ENCODE data around the gene ATAD3B.
"Not testable (repeated sequence)": the region's sequence is repeated elsewhere in the genome, so short reads cannot be mapped to it uniquely, and the experiment has no call there.

Gene ATAD3B

DNA sequence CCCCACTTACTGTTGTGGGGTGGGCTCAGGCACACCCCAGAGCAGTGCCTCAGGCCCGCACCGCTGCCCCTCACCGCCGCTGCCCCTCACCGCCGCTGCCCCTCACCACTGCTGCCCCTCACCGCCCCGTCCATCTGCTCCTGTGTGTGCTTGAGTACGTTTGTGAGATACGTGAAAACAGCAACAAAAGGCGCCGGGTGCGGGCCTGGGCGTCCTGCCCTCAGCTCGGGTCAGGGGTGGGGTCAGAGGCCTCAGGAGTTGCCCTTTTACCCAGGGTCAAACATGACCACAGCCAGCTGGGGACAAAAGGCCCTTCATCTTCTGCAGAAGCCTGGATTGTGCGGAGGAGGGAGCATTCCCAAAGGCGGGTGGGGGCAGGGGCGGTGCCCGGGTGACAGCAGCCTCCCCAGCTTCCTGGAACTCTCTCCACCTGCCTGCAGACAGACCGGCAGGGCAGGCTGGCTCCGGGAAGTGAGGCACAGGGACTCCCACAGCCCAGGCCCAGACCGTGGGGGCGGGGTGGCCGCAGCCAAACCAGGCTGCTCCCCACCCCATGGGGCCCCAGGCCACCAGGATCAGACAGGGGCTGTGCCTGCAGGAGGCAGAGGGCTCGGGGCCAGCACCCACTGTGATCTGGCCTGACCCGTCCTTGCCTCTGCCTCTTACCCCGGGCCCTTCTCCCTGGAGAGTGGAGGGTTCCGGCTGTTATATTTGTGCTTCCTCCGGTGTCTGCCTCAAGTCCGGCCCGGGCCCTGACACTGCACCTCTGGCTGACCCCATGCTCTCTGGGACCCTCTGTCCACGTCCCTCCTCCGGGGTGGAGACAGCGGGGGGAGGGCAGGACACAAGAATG, 38.4 kb upstream of the ATAD3B start:
- peak in 1 of 2 donors; percentile 23 for DNase-seq

DNA sequence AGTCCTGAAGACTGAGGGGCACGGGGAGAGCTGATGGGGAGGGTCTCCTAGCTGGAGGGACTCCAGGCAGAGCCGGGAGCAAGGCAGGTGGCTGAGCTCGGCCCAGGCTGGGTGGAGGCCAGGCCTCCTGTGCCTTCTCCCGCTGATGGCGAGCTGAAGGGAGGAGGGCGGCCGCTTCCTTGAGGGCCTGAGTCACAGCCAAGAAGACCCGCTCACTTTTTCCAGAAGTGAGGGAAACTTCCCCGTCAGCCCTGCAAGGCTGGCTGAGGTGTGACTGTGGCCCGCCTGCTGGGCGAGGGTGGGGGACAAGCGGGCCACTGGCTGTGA, 37.8 kb upstream of the ATAD3B start:
- DNase-seq, result peak in 1 of 2 donors; percentile 6

DNA sequence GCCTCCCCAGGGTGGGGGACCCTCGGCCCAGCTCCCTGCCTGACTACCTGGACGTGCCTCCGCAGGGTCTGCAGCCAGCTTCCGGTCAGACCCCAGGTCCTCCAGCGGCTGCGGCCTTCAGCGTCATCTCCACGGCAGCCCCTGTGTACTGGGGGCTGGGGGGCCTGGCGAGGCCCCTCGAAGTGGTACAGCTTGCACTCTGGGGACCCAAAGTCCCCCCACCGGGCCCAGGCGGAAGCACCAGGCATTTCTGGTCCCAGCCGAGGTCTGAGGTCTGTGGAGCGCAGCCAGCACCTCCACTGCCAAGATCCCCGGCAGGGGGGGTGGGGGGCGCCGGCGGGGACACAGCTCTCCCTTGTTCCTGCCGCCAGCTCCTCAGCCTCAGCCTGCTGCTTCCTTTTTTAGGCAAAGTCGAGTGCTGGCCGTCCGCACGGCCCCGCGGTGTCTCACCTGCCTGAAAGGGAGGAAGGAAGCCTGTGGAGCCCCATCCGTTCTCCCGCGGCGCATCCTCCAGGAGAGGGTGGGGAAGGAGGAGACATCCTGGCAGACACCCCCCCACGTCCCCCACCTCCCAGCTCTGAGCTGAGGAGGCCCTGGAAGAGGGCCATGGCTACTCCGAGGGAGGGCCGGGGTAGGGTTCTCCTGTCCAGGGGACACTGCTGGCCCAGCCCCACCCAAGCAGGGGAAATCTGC, 37.3 kb upstream of the ATAD3B start:
- no peak for DNase-seq

DNA sequence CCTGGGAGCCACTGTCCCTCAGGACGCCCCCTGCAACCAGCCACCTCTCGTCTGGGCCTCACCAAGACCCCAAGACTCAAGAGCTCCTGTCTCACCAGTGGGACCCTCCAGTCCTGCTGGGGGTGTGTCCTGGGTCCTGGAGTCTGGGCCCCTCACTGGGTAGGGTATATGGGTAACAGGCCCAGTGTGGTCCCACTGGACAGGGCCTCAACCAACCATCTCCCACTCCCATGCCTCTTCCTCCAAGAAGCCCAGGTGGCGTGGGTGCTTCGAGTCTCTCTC, 36.8 kb upstream of the ATAD3B start:
- DNase-seq, result no peak

DNA sequence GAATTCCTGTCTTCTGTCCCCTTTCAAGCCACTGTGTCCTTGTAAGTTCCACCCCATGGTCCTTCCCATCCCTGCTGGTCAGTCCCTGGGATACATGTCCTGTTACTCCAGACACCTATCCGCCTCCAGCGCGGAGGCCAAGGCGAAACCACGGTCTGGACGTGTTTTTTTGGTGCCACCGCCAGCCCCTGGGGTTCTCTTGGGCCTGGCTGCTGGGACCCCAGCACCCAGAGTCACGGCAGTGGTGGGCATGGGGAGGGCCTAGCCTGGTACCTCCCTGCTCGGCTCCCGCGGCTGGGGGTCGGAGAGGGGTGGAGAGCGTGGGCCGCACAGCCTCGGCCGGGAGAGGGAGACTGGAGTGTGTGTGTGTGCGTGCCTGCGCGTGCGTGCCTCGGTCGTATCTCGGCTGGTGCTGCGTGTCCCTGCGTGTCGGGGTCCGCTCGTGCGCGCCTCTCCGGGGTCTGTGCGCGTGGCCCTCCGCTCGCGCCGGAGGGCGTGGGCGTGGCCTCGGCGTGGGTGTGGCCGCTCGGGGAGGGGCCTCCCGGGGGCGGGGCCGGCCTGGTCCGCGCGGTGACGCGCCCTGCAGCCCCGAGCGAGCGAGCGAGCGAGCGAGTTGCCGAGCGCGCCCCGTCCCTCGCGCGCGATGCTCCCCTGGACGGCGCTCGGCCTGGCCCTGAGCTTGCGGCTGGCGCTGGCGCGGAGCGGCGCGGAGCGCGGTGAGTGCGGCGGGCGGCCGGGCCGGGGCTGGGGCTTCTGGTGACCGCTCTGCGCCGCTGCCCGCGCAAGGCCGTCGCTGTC, 36.3 kb upstream of the ATAD3B start, which contains the start of gene VWA1:
TSS of gene VWA1 (plus strand) at position 585 of the 798 bp plus-strand sequence. CDS start at position 644, 59 bp downstream.
- peak; percentile 28 to 57 for DNase-seq

DNA sequence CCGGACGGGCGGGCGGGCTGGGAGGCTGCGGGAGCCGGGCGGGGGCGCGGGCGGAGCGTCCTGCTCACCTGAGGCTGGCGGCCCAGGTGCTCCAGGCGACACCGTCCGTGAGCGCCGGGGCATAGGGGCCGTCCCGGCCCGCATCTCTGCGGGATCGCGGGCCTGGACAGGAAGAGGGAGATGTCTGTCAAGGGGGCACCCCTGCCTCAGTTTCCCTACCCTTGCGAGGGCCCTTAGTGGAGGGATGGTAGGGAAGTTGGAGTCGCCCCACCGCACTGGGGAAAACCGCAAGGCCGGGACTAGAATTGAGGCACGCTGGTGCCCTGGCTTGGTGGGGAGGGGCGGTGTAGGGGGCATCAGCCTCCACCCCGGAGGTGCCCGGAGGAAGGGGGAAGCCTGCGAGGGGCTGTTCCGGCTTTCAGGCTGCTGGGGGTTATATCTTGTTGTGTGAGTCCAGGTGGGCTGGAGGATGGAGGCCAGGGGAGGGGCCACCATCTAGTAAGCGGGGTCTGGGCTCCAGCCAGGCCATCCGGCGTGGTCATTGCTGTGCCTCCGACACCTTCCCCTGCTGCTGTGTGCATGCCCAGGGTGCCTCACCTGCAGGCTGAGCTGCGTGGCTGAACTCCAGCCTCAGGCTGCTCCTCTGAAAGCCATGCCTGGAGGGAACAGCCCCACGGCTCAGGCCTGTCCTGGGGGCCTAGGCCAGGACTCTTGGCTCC, 35.5 kb upstream of the ATAD3B start:
- no peak for DNase-seq

DNA sequence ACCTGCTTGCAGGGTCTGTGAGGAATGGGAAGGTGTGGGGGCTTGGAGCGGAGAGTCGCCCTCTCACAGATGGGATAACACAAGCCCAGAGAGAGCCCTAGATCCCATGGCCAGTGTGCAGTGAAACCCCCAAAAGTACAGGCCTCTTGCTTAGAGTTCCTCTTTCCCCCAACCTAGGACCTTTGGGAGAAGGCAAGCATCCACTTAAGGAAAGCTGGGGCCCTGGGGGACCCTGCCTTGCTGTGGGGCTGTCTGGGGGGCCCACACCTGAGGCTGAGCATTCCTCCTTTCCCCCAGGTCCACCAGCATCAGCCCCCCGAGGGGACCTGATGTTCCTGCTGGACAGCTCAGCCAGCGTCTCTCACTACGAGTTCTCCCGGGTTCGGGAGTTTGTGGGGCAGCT, 34.9 kb upstream of the ATAD3B start:
- DNase-seq, result no peak

DNA sequence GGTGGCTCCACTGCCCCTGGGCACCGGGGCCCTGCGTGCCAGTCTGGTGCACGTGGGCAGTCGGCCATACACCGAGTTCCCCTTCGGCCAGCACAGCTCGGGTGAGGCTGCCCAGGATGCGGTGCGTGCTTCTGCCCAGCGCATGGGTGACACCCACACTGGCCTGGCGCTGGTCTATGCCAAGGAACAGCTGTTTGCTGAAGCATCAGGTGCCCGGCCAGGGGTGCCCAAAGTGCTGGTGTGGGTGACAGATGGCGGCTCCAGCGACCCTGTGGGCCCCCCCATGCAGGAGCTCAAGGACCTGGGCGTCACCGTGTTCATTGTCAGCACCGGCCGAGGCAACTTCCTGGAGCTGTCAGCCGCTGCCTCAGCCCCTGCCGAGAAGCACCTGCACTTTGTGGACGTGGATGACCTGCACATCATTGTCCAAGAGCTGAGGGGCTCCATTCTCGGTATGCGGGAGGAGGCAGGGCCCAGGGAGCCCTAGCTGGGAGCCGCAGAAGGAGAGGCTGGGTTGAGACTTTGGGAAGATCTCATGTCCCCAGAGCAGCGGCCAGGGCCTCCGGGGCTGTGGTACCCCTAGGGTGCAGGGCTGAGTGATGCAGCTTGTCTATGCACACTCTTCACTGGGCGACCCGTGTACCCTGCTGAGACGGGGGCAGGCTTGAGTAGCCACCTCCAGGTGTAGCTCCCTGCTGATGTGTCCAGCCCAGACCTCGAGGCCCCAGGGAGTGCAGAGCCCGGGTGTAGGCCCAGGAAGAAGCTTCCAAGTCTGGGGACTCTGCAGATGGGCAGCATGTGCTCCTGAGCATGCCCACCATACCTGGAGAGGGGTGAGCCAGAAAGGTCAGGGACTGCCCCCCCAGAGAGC, 34.3 kb upstream of the ATAD3B start:
- no peak for DNase-seq

DNA sequence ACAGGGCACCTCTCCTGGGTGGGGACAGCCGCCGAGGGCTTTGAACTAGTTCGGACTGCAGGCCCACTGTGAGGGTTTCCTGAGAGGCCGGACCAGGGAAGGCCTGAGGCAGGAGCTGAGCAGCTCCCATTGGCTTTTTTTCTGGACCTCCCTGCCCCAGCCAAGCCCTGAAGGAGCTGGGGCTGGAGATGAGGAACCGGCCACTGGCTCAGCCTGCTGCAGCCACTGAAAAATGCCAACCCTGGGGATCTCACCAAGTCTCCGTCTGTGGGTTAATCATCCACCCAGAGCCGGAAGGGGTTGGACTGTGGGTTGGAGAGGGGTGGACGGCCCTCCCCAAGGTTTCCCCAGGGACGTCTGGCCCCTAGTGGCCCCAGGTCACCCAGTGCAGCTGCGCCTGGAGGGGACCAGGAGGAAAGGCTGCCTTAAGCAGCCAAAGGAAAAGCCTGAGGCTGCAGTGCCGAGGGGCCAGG, 33.6 kb upstream of the ATAD3B start:
- DNase-seq, result peak; percentile 3 to 11

DNA sequence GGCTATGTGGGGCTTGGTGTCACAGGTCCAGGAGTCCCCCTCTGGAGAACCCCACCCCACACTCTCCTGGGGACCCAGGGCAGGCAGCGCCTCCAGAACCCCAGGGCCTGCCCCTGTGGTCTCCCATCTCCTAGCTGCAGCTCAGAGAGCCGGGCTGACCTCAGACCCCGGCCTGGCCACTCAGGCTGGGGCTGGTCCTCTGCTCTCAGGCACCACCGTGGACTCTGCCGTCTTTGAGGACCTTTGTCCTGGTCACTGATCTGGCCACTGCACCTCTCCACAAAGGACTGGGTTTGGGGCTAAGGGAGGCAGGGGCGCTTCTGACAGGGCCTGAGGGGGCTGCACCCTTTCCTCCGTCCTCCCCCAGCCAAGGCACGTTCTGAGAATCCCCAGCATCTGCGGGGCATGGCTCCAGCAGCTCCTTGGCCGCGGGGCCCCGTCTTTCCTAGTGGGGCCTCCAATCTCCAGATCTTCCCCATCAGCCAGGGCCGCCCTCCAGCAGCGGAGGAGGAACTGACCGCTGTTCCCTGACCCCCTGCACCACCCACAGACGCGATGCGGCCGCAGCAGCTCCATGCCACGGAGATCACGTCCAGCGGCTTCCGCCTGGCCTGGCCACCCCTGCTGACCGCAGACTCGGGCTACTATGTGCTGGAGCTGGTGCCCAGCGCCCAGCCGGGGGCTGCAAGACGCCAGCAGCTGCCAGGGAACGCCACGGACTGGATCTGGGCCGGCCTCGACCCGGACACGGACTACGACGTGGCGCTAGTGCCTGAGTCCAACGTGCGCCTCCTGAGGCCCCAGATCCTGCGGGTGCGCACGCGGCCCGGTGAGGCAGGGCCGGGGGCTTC, 32.8 kb upstream of the ATAD3B start:
- DNase-seq, result no peak

DNA sequence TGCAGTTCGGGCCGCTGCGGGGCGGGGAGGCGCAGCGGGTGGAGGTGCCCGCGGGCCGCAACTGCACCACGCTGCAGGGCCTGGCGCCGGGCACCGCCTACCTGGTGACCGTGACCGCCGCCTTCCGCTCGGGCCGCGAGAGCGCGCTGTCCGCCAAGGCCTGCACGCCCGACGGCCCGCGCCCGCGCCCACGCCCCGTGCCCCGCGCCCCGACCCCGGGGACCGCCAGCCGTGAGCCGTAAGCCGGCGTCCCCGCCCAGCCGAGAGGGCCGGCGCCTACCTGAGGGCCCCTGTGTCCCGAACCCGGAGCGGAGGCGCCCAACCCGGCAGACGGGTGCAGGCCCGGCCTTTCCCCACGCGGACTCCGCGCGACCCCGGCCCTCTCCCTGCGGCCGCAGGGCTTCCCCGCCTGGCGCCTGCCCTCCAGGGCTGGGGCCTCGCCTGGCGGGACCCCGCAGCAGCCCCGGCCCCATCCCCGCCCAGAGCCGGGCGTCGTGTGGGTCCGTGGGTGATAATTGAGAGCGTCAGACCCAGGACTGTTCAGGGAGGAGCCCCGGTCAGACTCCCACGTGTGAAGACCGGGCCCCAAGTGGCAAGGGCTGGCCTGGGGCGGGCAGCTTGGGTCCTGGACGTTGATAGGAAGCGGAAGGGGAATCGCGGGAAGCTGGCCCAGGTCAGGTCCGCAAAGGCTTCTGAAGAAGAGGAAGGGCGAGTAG, 31.9 kb upstream of the ATAD3B start:
- DNase-seq, result no peak

DNA sequence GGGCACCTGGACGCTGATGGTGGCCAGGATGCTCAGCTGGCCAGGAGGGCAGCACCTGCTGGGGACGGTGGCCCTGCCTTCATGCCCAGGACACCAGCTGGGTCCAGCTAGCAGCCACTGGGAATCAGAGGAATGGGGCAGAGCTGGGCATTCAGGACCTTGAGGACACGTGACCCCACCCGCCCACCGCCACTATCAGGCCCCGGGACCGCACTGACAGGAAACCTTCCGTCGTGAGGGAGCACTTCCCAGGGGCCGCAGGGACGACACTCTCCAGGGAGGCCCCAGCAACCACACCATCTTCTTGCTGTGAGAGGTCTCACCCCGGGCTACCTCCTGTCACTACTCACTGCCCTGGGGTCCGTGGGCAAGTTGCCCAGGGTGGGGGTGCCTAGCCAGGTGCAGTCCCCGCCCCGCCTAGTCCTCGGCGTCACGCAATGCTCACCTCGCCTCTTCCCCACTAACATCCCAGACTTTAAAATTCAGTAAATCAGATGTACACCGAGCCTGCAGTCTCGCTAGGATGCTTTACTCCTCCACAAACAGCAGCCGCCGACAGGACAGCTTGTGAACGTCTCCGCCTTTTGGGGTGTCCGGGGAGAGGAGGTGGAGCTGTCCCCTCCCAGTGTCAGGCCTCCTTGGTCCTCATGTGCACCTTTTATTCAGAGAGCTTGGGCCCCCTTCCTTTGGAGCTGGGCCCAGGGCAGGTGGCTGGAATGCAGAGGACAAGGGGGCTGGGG, 31.1 kb upstream of the ATAD3B start:
- no peak for DNase-seq

DNA sequence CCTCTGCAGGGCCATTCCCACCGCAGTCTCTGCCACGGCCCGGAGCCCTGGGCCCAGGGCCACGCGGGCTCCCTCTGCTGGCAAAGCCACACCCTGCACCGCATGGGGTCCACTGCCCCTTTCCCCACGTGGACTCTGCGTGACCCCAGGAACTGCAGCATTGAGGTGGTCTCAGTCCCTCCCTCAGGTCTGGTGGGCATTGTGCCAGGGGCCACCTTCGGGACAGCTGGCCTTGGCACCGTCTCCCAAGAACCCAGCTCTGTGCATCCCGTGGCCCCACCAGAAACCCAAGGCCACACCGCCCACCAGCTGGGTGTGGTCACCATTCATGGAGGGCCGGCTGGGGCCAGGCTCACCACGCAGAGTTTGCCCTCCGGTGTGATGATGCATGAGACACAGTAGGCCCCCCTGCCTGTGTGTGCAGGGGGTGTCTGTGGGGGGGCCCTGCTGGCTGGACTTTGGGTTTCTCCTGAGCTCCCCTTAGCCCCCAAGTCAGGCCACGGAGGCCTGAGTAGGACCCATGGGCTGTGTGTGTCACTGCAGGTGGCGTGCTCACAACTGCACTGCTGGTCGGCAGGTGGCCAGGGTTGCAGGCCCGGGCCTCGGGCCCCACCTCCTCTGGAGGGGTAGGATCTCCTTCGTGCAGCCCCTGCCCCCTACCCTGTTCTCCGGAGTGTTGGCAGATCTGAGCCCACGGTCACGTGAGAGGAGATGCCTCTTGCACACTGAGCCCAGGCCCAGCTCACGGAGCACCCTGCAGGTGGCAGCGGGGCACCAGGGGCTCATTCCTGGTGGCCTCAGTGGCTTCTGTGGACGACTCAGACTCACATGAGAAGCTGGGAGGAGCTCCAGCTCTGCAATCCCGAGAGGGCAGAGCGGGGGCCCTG, 30.3 kb upstream of the ATAD3B start:
- peak; percentile 45 to 46 for DNase-seq

DNA sequence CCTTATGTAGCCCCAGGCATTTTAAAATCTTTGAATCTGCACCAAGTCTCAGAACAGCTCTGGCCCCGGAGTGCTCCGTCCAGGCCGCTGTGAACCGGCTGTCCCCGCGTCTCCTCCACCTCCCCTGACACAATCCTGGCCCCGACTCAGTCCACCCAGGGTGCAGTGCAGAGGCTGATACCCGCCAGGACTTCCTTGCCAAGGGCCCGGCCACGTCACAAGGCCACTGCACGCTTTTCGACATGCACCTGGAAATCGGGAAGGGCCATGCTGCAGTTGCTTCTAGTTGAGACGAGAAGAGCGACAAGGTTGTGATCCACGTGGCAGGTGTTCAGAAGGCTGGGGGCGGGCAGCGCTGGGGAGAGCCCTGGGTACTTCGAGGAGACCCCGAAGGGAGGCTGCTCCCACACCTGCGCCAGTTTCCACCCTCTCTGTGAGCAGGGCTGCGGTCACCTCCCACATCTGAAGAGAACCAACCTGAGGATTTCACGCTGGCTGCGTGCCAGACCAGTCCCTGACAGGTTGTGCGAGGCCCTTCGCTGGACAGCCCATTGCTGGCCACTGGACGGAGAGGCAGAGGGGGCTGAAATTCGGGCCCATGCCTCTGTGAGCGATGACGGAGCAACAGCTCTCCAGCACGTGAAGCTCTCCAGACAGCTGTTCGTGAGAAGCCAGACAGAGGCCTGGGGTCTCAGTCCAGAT, 29.3 kb upstream of the ATAD3B start:
- no peak for DNase-seq

DNA sequence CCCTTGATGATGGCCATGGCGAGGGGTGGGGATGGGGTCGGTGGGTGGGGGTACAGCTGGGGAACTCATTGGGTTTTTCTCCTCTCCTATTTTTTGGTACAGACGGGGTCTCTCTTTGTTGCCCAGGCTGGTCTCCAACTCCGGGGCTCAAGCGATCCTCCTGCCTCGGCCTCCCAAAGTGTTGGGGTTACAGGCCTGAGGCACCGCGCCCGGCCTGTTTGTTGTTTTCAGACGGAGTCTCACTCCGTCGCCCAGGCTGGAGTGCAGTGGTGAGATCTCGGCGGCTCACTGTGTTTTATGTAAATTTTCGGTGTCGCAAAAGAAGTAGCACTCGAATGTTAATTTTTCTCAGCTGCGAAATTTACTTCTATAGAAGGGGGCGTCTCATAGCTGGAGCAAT, 24.9 kb upstream of the ATAD3B start:
- DNase-seq, result not testable (repeated sequence)

DNA sequence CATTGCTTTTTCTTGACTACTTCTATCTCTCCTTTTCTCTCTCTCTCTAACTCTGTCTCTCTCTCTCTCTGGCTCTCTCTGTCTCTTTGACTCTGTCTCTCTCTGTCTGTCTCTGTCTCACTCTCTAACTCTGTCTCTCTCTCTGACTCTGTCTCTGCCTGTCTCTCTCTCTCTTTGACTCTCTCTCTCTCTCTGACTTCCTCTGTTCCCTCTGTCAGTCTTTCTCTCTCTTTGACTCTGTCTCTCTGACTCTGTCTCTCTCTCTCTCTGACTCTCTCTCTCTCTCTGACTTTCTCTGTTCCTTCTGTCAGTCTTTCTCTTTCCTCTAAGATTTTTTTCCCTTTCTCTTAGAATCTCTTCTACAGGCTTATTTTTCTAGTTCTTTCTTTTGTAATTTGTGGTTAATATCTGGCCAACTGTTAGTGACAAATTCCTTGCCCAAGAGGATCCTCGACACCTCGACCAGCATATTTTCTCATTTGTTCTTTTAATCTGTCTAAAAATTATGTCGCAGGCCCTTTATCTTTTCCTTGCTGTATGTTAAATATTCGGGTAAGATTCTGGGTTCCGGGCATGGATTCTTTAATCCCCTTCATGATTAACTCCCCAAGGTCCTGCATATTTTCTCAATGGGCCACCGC, 22.3 kb upstream of the ATAD3B start, which contains the start of gene ATAD3C:
TSS of gene ATAD3C (plus strand) at position 591 of the 641 bp plus-strand sequence. CDS start 995 bp downstream, outside the sequence.
- DNase-seq, result no peak

DNA sequence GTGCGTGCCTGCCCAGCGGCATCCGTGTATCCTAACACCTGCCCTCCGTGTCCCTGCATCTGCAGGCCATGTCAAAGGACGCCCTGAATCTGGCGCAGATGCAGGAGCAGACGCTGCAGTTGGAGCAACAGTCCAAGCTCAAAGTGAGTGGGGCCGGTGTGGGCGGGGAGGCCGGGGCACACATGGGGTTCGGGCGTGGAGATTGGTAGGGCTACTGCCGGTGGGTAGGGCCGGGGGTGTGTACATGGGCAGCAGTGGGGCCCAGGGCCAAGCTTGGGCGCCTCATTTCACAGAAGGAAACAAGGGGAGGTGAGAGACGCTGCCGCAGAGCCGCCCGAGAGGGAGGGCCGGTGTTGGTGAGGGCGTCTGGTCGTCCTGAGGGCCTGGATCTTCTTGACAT, 20.9 kb upstream of the ATAD3B start:
- not testable (repeated sequence) for DNase-seq

Data from inflammatory macrophage (primary cell).